Uterus (tissue), 4 donors: ENCODE measurements around the gene TMEM201. TPM values are rescaled to one million over a fixed set of nuclear protein-coding genes. Genes with fewer than 3 reads are reported as not detected.

ENCODE experiments used
- DNase-seq, 2 donors: peaks; one replicate each; pipeline ENCODE4 v3.0.0-alpha.2; 2019 to 2020
- H3K27ac ChIP-seq, 2 donors: fragments of 200-600 bp; sonication (generic); 1 replicate in 1 of 2; 2 replicates in 1 of 2; pipeline ENCODE4 v1.5.1; 2016 to 2018
- H3K27me3 ChIP-seq, 2 donors: fragments of 200-600 bp; sonication (generic); one replicate each; pipeline ENCODE4 v1.5.1; 2018 to 2019; ENCODE audit warnings: control low read depth in 1 of 2
- H3K36me3 ChIP-seq, 2 donors: fragments of 200-600 bp; sonication (generic); one replicate each; pipeline ENCODE4 v1.5.1; 2019; ENCODE audit warnings: control low read depth in 1 of 2
- H3K4me1 ChIP-seq, 2 donors: fragments of 200-600 bp; sonication (generic); one replicate each; pipeline ENCODE4 v1.5.1; 2018 to 2019; ENCODE audit warnings: control low read depth in 1 of 2
- H3K4me3 ChIP-seq, 2 donors: fragments of 200-600 bp; sonication (generic); 1 replicate in 1 of 2; 2 replicates in 1 of 2; pipeline ENCODE4 v1.5.1; 2018 to 2019; ENCODE audit warnings: mild to moderate bottlenecking in 1 of 2
- H3K9me3 ChIP-seq, 2 donors: fragments of 200-600 bp; sonication (generic); one replicate each; pipeline ENCODE4 v1.5.1; 2019; ENCODE audit warnings: control low read depth in 1 of 2
- POLR2A ChIP-seq, 2 donors: fragments of 450-650 bp; IDR thresholded peaks; one replicate each; pipeline ENCODE4 v1.6.1; 2016; ENCODE audit warnings: antibody characterized with exemption in 2 of 2, mild to moderate bottlenecking in 1 of 2, moderate library complexity in 1 of 2
- intact Hi-C: fragments of 100-400 bp; cut with DNase I; formaldehyde crosslinking; loops from one replicate; pipeline ENCODE4 v1.15.1; 2023; ENCODE audit warnings: low total_unique reads
- total RNA-seq, 4 donors: library from RNA; depleted of rRNA in 3 of 4; stranded (reverse); fragments of >200 nt in 3 of 4; gene quantifications; one replicate each; pipeline versions ENCODE4 v1.1.0 to v1.2.4, GENCODE V29; 2014 to 2023
- TF ChIP-seq, protein P1 (sequence below), 4 experiments: fragments of 200-600 bp in 2 of 4; fragments of 450-650 bp in 2 of 4; sonication (generic) in 2 of 4; IDR thresholded peaks; one replicate each; pipeline ENCODE4 v1.5.1; 2016 to 2019; ENCODE audit warnings: antibody characterized with exemption in 4 of 4, mild to moderate bottlenecking in 2 of 4, moderate library complexity in 1 of 4
- donor health status: DM: yes; HTN: yes; CAD: no.

Gene TMEM201
- total RNA-seq, 4 donors from 2014 or later, result 0.29 to 20.2 (median 4.0) TPM

DNA sequence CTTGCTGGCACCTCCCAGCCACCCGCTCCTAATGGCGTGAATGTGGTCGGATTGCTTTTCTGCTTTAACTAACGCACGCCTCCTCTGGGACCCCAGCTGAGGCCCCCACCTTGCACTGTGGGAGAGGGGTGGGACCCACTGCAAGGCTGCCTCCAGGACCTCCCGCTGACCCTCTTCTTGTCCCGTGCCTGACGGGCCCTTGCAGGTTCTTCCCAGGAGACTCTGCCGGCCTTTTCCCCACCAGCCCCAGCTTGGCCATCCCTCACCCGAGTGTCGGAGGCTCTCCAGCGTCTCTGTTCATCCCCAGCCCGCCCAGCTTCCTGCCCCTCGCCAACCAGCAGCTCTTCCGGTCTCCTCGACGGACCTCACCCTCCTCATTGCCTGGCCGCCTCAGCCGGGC is 18.6 kb downstream of the TMEM201 start:
- no peaks in the 10 kb centered on the region for H3K27me3 ChIP-seq
- no peaks in the 10 kb centered on the region for H3K36me3 ChIP-seq
- no peak for TF ChIP-seq POLR2A (IDR thresholded peaks at IDR 0.05)
- TF ChIP-seq, protein P1, sequence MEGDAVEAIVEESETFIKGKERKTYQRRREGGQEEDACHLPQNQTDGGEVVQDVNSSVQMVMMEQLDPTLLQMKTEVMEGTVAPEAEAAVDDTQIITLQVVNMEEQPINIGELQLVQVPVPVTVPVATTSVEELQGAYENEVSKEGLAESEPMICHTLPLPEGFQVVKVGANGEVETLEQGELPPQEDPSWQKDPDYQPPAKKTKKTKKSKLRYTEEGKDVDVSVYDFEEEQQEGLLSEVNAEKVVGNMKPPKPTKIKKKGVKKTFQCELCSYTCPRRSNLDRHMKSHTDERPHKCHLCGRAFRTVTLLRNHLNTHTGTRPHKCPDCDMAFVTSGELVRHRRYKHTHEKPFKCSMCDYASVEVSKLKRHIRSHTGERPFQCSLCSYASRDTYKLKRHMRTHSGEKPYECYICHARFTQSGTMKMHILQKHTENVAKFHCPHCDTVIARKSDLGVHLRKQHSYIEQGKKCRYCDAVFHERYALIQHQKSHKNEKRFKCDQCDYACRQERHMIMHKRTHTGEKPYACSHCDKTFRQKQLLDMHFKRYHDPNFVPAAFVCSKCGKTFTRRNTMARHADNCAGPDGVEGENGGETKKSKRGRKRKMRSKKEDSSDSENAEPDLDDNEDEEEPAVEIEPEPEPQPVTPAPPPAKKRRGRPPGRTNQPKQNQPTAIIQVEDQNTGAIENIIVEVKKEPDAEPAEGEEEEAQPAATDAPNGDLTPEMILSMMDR (IDR thresholded peaks at IDR 0.05), result no peak
- no peaks in the 10 kb centered on the region for H3K9me3 ChIP-seq
- DNase-seq, result no peak
- H3K4me1 ChIP-seq, result no peaks in the 10 kb centered on the region
- H3K4me3 ChIP-seq, result no peak overlapping the region
- no peak overlapping the region for H3K27ac ChIP-seq
- intact Hi-C loops, result no loop called here

DNA sequence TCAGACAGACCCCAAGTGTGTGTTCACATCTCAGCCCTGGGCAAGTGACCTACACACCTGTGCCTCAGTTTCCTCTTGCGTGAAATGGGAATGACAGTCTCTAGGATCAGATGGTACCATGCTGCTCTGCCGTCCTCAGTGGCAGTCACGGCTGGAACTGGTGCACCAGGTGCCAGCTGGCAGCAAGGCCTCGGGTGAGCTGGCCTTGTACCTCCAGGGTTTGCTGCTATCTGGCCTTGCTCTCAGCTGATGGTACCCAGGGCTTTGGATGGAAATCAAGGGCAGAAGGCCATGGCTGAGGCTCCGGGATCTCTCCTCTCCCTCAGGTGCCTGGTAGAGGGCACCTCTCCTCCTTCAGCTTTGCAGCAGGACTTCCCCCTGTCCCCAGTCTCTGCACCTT is 21.3 kb downstream of the TMEM201 start:
- H3K4me1 ChIP-seq, result no peaks in the 10 kb centered on the region
- no peak for DNase-seq

DNA sequence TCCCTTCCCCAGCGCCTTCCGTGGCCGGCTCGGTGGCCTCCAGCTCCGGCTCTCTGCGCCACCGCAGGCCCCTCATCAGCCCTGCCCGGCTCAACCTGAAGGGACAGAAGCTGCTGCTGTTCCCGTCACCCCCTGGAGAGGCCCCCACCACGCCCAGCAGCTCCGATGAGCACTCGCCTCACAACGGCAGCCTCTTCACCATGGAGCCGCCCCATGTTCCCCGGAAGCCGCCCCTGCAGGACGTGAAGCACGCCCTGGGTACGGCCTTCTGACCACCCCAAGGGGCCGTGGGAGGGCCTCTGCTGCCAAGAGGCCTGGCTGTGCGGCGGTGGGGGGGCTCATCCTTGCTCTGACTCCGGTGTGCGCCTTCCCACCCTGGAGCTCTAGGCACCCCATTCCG is 21.8 kb downstream of the TMEM201 start:
- intact Hi-C loops, result no loop called here
- Histone ChIP-seq H3K27ac (no peak overlapping the region), H3K4me1 (no peaks in the 10 kb centered on the region), H3K36me3 (no peaks in the 10 kb centered on the region), H3K4me3 (no peak overlapping the region), H3K9me3 (no peaks in the 10 kb centered on the region), H3K27me3 (no peaks in the 10 kb centered on the region)
- no peak for DNase-seq
- no peak for TF ChIP-seq POLR2A (IDR thresholded peaks at IDR 0.05)
- TF ChIP-seq, protein P1 (IDR thresholded peaks at IDR 0.05), result no peak

More for the DNA sequence above, 21.3 kb downstream of the TMEM201 start:
- Histone ChIP-seq H3K4me3 (no peak overlapping the region), H3K27ac (no peak overlapping the region), H3K27me3 (no peaks in the 10 kb centered on the region), H3K9me3 (no peaks in the 10 kb centered on the region), H3K36me3 (no peaks in the 10 kb centered on the region)
- intact Hi-C loops, result no loop called here
- TF ChIP-seq, protein P1 (IDR thresholded peaks at IDR 0.05), result no peak
- TF ChIP-seq POLR2A (IDR thresholded peaks at IDR 0.05), result no peak

- intact Hi-C loops, result no loop called here
- Histone ChIP-seq H3K4me3 (no peak overlapping the region), H3K27me3 (no peaks in the 10 kb centered on the region), H3K9me3 (no peaks in the 10 kb centered on the region), H3K36me3 (no peaks in the 10 kb centered on the region), H3K27ac (no peak overlapping the region), H3K4me1 (no peaks in the 10 kb centered on the region)
- DNase-seq, result no peak
- TF ChIP-seq, protein P1 (IDR thresholded peaks at IDR 0.05), result no peak
- TF ChIP-seq POLR2A (IDR thresholded peaks at IDR 0.05), result no peak
Observed at GRCh38 chr1:9611716-9612115, 23.0 kb downstream of the TMEM201 start.

DNA sequence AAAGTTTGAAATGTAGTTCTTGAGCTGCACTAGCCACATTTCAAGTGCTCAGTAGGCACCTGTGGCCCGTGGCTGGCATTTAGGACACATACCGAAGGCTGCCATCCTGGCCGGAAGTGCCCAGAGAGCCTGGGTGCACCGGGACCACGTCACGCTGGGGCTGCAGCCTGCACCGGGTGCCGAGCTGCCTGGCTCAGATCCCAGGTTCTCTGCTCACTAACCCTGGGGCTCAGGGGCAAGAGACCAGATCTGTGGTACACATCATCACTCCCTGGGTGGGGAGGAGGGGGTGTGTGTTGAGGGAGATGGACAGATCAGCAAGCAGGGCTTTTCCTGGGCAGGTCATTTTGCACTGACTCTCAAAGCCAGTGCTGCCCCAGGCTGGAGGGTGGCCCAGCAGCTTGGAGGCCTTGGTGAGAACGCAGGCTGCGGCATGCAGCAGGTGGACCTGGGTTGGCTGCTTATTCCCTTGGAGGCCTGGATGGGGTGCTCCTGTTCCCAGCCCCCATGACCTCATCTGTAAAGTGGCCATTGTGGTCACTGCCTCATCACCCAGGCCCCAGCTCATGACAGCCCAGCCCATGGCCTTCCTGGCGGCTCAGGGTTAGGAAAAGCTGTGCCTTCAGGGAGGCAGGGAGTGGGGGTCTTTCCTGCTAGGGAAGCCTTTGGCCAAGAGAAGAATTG is 23.6 kb downstream of the TMEM201 start:
- TF ChIP-seq, protein P1 (IDR thresholded peaks at IDR 0.05), result no peak
- no peak for TF ChIP-seq POLR2A (IDR thresholded peaks at IDR 0.05)
- no peak overlapping the region for H3K4me3 ChIP-seq
- no peaks in the 10 kb centered on the region for H3K4me1 ChIP-seq
- DNase-seq, result no peak
- intact Hi-C loops, result no loop called here
- H3K36me3 ChIP-seq, result no peaks in the 10 kb centered on the region
- H3K27me3 ChIP-seq, result no peaks in the 10 kb centered on the region
- H3K27ac ChIP-seq, result no peak overlapping the region
- H3K9me3 ChIP-seq, result no peaks in the 10 kb centered on the region
